Measurements from ENCODE around the gene LOX.

Gene LOX

DNA sequence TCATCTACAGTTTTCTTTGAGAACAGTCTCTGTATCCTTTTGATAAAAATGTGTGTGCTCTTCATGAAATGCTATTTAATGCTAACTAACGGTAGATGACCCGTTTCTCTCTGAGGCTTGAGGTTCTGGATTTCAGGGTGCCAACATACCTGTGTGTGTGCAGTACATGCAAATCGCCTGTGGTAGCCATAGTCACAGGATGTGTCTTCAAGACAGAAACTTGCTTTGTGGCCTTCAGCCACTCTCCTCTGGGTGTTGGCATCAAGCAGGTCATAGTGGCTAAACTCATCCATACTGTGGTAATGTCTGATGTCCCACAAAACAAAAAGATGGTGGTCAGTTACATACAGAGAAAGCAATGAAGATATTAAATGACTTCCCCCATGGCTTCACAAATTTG is 4.2 kb downstream of the LOX start:
- Histone ChIP-seq H3K27ac (ENCODE audit: low read length) (no peak overlapping the region), H3K4me1 (ENCODE audit: control insufficient read depth in 1 of 2, insufficient read depth in 2 of 2, low read length in 2 of 2) (peaks cover 0 to 7% of the 10 kb centered on the region in 2 donors), H3K4me3 (ENCODE audit: low read depth in 1 of 2, low read length in 2 of 2) (no peak overlapping the region), H3K27me3 (ENCODE audit: low read depth, low read length) (no peaks in the 10 kb centered on the region), H3K36me3 (ENCODE audit: control insufficient read depth in 1 of 2, insufficient read depth in 2 of 2, low read length in 2 of 2) (peaks cover 0 to 17% of the 10 kb centered on the region in 2 donors), H3K9me3 (ENCODE audit: control insufficient read depth in 1 of 2, low read length in 2 of 2) (no peaks in the 10 kb centered on the region)

GRCh38 chr5:122073018-122073417 is 5.0 kb downstream of the LOX start:
- peaks cover 0 to 7% of the 10 kb centered on the region in 2 donors for H3K4me1 ChIP-seq (ENCODE audit: control insufficient read depth in 1 of 2, insufficient read depth in 2 of 2, low read length in 2 of 2)
- H3K27me3 ChIP-seq (ENCODE audit: low read depth, low read length), result no peaks in the 10 kb centered on the region
- H3K27ac ChIP-seq (ENCODE audit: low read length), result no peak overlapping the region
- H3K36me3 ChIP-seq (ENCODE audit: control insufficient read depth in 1 of 2, insufficient read depth in 2 of 2, low read length in 2 of 2), result peaks cover 0 to 17% of the 10 kb centered on the region in 2 donors
- H3K9me3 ChIP-seq (ENCODE audit: control insufficient read depth in 1 of 2, low read length in 2 of 2), result no peaks in the 10 kb centered on the region
- H3K4me3 ChIP-seq (ENCODE audit: low read depth in 1 of 2, low read length in 2 of 2), result no peak overlapping the region

GRCh38 chr5:122067390-122067789 is 10.7 kb downstream of the LOX start:
- H3K4me1 ChIP-seq (ENCODE audit: control insufficient read depth in 1 of 2, insufficient read depth in 2 of 2, low read length in 2 of 2), result no peaks in the 10 kb centered on the region
- H3K9me3 ChIP-seq (ENCODE audit: control insufficient read depth in 1 of 2, low read length in 2 of 2), result no peaks in the 10 kb centered on the region
- H3K27me3 ChIP-seq (ENCODE audit: low read depth, low read length), result no peaks in the 10 kb centered on the region
- no peak overlapping the region for H3K4me3 ChIP-seq (ENCODE audit: low read depth in 1 of 2, low read length in 2 of 2)
- H3K27ac ChIP-seq (ENCODE audit: low read length), result no peak overlapping the region
- H3K36me3 ChIP-seq (ENCODE audit: control insufficient read depth in 1 of 2, insufficient read depth in 2 of 2, low read length in 2 of 2), result peaks cover 0 to under 1% of the 10 kb centered on the region in 2 donors

DNA sequence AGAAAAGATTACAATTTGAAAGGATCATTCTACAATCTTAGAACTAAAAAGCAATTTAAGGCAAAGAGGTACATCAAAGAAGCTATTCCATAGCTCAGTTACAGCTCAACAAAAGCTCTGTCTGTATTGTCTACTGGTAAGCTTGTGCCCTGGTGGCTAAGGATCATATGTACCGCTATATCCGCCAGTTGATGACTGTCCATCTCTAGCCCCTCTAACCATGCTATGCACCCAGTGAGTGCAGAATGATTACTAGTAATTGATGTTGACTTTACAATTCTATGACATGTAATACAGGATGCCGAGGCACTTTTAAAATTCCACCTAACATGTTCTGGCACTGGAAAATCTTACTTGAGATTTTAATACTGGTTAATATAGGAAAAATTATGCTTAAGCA is 13.1 kb downstream of the LOX start:
- Histone ChIP-seq H3K9me3 (ENCODE audit: control insufficient read depth in 1 of 2, low read length in 2 of 2) (no peaks in the 10 kb centered on the region), H3K4me1 (ENCODE audit: control insufficient read depth in 1 of 2, insufficient read depth in 2 of 2, low read length in 2 of 2) (no peaks in the 10 kb centered on the region), H3K27ac (ENCODE audit: low read length) (no peak overlapping the region), H3K27me3 (ENCODE audit: low read depth, low read length) (no peaks in the 10 kb centered on the region), H3K36me3 (ENCODE audit: control insufficient read depth in 1 of 2, insufficient read depth in 2 of 2, low read length in 2 of 2) (no peaks in the 10 kb centered on the region), H3K4me3 (ENCODE audit: low read depth in 1 of 2, low read length in 2 of 2) (no peak overlapping the region)

GRCh38 chr5:122063836-122064235 is 14.2 kb downstream of the LOX start:
- H3K4me1 ChIP-seq (ENCODE audit: control insufficient read depth in 1 of 2, insufficient read depth in 2 of 2, low read length in 2 of 2), result no peaks in the 10 kb centered on the region
- H3K27ac ChIP-seq (ENCODE audit: low read length), result no peak overlapping the region
- H3K4me3 ChIP-seq (ENCODE audit: low read depth in 1 of 2, low read length in 2 of 2), result no peak overlapping the region
- no peaks in the 10 kb centered on the region for H3K27me3 ChIP-seq (ENCODE audit: low read depth, low read length)
- H3K9me3 ChIP-seq (ENCODE audit: control insufficient read depth in 1 of 2, low read length in 2 of 2), result no peaks in the 10 kb centered on the region
- H3K36me3 ChIP-seq (ENCODE audit: control insufficient read depth in 1 of 2, insufficient read depth in 2 of 2, low read length in 2 of 2), result no peaks in the 10 kb centered on the region

DNA sequence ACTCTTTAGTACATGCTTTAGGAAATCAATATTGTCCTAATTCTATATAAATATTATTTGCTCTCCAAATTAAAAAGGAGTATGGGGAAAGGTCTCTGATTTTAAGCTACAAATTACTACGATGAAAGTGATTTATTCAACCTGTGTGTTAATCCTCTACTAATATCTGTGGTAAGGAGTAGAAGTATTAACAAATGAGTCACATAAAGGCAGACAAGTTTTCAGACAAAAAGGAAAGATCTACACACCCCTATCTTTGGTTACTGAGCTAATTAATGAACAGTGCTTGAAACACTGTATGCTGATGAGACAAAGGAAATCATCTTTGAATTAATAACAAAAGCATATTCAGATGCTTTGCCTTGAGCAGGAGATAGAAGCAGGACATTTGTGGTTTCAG is 15.9 kb downstream of the LOX start:
- H3K9me3 ChIP-seq (ENCODE audit: control insufficient read depth in 1 of 2, low read length in 2 of 2), result no peaks in the 10 kb centered on the region
- no peaks in the 10 kb centered on the region for H3K36me3 ChIP-seq (ENCODE audit: control insufficient read depth in 1 of 2, insufficient read depth in 2 of 2, low read length in 2 of 2)
- no peak overlapping the region for H3K4me3 ChIP-seq (ENCODE audit: low read depth in 1 of 2, low read length in 2 of 2)
- no peaks in the 10 kb centered on the region for H3K4me1 ChIP-seq (ENCODE audit: control insufficient read depth in 1 of 2, insufficient read depth in 2 of 2, low read length in 2 of 2)
- H3K27me3 ChIP-seq (ENCODE audit: low read depth, low read length), result no peaks in the 10 kb centered on the region
- H3K27ac ChIP-seq (ENCODE audit: low read length), result no peak overlapping the region

DNA sequence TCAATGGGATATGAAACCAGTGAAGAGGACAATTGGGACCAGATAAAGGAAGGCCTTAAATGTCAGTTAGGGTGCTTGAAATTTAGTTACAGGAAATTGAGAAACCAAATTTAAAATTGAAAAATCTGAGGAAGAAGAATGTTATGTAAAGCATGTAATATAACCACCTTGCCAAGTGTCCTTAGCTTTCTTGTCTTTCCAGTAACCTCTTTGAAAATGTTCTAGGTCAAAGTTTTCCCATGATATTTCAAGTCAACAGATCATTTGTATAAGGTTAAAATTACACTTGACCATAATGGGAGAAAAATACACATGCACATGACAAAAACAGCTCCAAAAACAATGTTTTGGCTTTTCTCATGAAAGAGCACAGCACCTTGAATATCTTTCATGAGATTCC is 21.1 kb downstream of the LOX start:
- no peaks in the 10 kb centered on the region for H3K36me3 ChIP-seq (ENCODE audit: control insufficient read depth in 1 of 2, insufficient read depth in 2 of 2, low read length in 2 of 2)
- H3K4me1 ChIP-seq (ENCODE audit: control insufficient read depth in 1 of 2, insufficient read depth in 2 of 2, low read length in 2 of 2), result no peaks in the 10 kb centered on the region
- no peak overlapping the region for H3K4me3 ChIP-seq (ENCODE audit: low read depth in 1 of 2, low read length in 2 of 2)
- H3K27me3 ChIP-seq (ENCODE audit: low read depth, low read length), result no peaks in the 10 kb centered on the region
- no peaks in the 10 kb centered on the region for H3K9me3 ChIP-seq (ENCODE audit: control insufficient read depth in 1 of 2, low read length in 2 of 2)
- no peak overlapping the region for H3K27ac ChIP-seq (ENCODE audit: low read length)

- Histone ChIP-seq H3K27ac (ENCODE audit: low read length) (no peak overlapping the region), H3K27me3 (ENCODE audit: low read depth, low read length) (no peaks in the 10 kb centered on the region), H3K36me3 (ENCODE audit: control insufficient read depth in 1 of 2, insufficient read depth in 2 of 2, low read length in 2 of 2) (no peaks in the 10 kb centered on the region), H3K9me3 (ENCODE audit: control insufficient read depth in 1 of 2, low read length in 2 of 2) (no peaks in the 10 kb centered on the region), H3K4me3 (ENCODE audit: low read depth in 1 of 2, low read length in 2 of 2) (no peak overlapping the region), H3K4me1 (ENCODE audit: control insufficient read depth in 1 of 2, insufficient read depth in 2 of 2, low read length in 2 of 2) (no peaks in the 10 kb centered on the region)
Measured at GRCh38 chr5:122054266-122054665, 23.8 kb downstream of the LOX start.

- no peak overlapping the region for H3K4me3 ChIP-seq (ENCODE audit: low read depth in 1 of 2, low read length in 2 of 2)
- no peaks in the 10 kb centered on the region for H3K4me1 ChIP-seq (ENCODE audit: control insufficient read depth in 1 of 2, insufficient read depth in 2 of 2, low read length in 2 of 2)
- no peaks in the 10 kb centered on the region for H3K36me3 ChIP-seq (ENCODE audit: control insufficient read depth in 1 of 2, insufficient read depth in 2 of 2, low read length in 2 of 2)
- H3K27ac ChIP-seq (ENCODE audit: low read length), result no peak overlapping the region
- no peaks in the 10 kb centered on the region for H3K9me3 ChIP-seq (ENCODE audit: control insufficient read depth in 1 of 2, low read length in 2 of 2)
- H3K27me3 ChIP-seq (ENCODE audit: low read depth, low read length), result no peaks in the 10 kb centered on the region
Measured at GRCh38 chr5:122053181-122054109, 24.6 kb downstream of the LOX start.

GRCh38 chr5:122051569-122051968 is 26.5 kb downstream of the LOX start:
- no peak overlapping the region for H3K4me3 ChIP-seq (ENCODE audit: low read depth in 1 of 2, low read length in 2 of 2)
- H3K36me3 ChIP-seq (ENCODE audit: control insufficient read depth in 1 of 2, insufficient read depth in 2 of 2, low read length in 2 of 2), result no peaks in the 10 kb centered on the region
- no peaks in the 10 kb centered on the region for H3K9me3 ChIP-seq (ENCODE audit: control insufficient read depth in 1 of 2, low read length in 2 of 2)

DNA sequence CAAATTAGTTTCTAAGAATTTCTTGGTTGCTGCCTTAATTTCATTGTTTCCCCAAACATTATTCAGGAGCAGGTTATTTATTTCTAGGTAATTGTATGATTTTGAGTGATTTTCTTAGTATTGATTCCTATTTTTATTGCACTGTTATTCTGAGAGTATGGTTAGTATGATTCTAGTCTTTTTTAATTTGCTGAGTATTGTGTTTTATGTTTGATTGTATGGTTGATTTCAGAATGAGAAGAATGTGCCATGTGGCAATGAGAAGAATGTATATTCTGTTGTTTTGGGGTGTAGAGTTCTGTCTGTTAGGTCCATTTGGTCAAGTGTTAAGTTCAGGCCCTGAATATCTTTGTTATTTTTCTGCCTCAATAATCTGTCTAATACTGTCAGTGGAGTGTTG is 27.1 kb downstream of the LOX start:
- Histone ChIP-seq H3K4me3 (ENCODE audit: low read depth in 1 of 2, low read length in 2 of 2) (no peak overlapping the region), H3K9me3 (ENCODE audit: control insufficient read depth in 1 of 2, low read length in 2 of 2) (no peaks in the 10 kb centered on the region), H3K4me1 (ENCODE audit: control insufficient read depth in 1 of 2, insufficient read depth in 2 of 2, low read length in 2 of 2) (no peaks in the 10 kb centered on the region), H3K36me3 (ENCODE audit: control insufficient read depth in 1 of 2, insufficient read depth in 2 of 2, low read length in 2 of 2) (no peaks in the 10 kb centered on the region), H3K27ac (ENCODE audit: low read length) (no peak overlapping the region), H3K27me3 (ENCODE audit: low read depth, low read length) (no peaks in the 10 kb centered on the region)

More at GRCh38 chr5:122051569-122051968, 26.5 kb downstream of the LOX start:
- Histone ChIP-seq H3K27me3 (ENCODE audit: low read depth, low read length) (no peaks in the 10 kb centered on the region), H3K27ac (ENCODE audit: low read length) (no peak overlapping the region), H3K4me1 (ENCODE audit: control insufficient read depth in 1 of 2, insufficient read depth in 2 of 2, low read length in 2 of 2) (no peaks in the 10 kb centered on the region)

Measured in muscle layer of duodenum (tissue), 2 donors.